NCI-H1694 (cell line): ENCODE data around the gene PSMB5.

Experiments used
- DNase-seq: peaks from one replicate; lab custom pipeline; 2025; lab: John Stamatoyannopoulos, UW

The PSMB5 gene

GRCh38 chr14:23034498-23035302 is at the start of gene PSMB5:
TSS of gene PSMB5 (minus strand) at chr14:23034900. CDS start at chr14:23034881, 19 bp downstream.
- DNase-seq: no peak

GRCh38 chr14:23080474-23080873 is 45.8 kb upstream of the PSMB5 start:
- DNase-seq: no peak

- DNase-seq: no peak
These were observed 45.0 kb upstream of the PSMB5 start for GRCh38 chr14:23079716-23080115.

DNA sequence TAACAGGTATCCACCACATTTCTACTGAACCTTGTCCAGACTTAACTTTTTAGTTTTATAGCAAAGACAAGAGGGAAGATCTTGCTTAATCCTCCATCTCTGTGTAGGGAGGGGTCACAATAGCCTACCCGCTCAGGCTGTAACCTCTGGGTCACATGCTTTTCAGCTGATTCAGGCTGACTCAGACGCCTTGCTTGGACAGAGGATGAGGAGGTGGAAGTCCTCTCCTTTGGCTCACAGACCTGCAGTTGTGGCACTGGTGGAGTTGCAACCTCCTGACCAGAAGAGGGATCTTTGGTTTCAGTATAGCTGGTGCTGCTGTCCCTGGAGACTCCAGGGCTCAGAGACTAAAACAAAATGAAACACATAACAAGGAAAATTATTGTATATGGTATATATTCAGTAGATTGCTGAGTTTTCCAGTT is 44.0 kb upstream of the PSMB5 start:
- DNase-seq: no peak

DNA sequence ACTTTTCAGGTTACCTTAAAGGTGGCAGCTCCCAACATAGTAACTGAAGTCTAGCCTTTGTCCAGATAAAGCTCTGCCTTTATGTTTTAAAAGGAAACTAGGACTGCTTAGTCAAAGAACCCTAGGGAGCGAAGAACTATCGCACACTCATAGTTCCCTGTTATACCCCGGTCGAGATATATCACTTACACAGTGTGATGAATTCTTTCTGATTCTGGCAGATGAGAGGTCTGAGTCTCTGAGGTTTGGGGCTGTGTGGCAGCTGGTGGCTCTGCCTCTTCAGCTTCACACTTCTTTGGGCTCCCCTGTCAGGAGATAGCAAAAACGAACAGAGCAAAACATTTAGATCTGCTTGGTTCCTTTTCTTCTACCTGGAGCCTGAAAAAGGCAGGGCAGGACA is 43.3 kb upstream of the PSMB5 start:
- no peak for DNase-seq

GRCh38 chr14:23076785-23077408 is 42.2 kb upstream of the PSMB5 start:
- no peak for DNase-seq

DNA sequence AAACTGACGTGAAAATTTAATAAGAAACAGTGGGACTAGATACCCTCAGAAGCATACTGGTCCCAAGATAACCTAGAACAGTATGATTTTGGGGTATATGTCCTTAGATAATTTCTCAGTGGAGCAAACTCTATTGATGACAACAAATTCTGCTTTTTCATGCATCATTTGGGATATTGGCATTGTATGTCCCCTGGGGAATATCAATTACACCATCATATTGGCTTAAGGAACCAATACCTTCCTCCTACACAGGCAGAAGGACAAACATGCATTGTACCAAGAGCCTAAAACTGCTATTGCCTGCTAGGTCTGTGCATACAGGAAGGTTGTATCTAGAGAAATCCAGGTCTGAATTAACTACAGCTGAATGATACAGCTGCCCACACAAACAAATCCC is 40.2 kb upstream of the PSMB5 start:
- no peak for DNase-seq

DNA sequence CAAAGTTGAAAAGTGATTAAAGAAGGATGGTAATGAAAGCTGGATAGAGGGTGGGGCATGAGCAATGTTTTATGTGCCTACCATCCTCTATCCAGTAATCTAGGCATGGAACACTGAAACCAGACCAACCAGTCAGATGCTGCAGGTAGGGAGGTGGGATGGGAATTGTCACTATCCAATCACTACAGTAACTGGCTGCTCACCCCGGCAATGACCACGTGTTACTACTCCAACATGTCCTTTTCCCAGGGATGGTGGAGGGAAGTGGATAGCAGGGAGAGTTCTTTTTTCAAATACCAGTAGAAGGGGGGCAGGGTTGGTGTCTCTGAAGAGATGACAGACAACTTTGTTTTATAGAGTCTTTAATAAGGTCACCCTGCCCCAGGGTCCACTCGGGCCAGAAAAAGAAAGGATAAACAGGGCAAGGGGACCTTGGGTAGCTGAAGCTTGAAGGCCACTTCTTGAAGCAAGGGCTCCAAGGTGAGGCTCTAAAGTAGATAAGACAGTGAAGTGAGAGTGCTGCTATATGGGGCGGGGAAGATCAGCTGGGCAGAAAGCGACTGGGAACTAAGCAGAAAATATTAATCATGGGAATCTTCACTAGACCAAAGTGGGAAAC is 37.3 kb upstream of the PSMB5 start:
- no peak for DNase-seq

DNA sequence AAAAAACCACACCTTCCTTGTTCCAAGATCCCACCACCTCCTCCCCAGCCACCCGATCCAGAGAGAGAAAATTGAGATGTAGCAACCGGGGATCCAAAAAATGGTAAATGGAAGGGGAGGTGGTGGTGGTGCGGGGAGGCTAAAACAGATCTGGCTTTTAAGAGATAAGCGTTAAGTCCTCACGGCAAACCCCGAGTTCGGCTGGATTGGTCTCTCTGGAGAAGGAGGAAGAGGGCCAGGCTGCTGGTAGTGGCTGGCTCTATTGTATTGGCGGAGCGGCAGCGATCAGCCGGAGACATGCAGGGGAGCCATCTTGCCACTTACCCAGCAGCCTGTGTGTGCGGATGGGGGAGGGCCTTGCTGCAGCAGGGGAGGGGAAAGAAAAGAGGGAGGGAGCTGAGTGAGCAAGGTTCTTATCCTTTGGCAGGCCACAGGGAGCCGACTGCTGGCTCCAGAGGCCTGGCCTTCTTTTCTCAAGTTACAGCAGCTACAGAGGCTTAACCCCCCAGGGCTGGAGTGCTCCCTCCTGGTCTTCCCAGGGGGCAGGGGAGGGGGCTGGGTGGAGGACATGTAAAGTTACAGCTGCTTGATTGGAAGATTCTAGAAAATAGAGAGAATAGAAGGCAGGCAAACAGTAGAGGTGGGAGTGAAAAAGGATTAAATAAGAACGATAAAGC is 36.7 kb upstream of the PSMB5 start:
- DNase-seq: no peak

- DNase-seq: no peak
These were observed 35.8 kb upstream of the PSMB5 start for GRCh38 chr14:23070262-23071129.

DNA sequence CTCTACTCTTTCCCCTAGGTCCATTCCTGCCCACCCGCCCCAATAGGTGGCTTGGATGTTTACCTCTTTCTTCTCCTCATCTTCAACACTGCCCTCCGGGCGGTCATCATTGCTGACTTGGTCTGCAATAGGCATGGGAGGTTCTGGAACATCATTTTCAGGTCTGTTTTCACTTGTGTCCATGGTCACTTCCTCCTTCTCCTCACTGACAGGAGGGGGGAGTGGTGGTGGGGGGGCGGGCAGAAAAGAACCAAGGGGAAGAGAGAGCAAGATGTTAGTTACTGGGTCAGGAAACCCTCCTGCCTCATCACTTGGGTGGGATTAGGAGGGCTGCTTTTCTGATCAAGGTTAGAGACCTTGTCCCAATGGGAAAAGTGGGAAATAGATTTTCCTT is 34.7 kb upstream of the PSMB5 start:
- DNase-seq: no peak

DNA sequence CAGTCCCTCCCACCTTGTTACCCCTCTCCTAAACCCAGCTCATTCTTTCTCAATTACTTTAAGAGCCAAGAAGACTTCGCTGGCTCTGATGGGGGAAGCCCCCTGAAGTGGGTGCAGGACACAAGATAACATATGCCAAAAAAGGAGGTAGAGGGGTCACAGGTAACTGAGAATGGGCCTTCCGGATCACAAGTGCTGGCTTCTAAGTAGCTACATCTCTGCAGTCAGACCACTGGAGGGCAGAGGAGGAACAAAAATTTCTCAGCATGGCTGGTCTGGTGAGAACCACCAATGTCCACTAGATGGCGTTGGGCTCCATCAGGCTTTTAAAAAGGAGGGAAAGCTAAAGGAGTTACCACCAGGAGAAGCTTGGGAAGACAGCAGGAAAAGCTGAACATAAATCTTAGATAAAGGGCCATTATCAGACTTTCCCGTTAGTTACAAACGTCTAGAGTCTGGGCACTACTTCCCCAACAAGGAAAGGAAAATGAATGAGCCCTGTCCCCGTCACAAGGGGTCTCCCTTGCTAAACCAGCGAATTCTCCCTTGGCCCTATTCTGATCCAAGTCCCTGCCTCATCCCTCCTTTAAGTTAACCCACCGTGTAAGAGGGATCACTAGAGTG is 34.2 kb upstream of the PSMB5 start:
- no peak for DNase-seq

DNA sequence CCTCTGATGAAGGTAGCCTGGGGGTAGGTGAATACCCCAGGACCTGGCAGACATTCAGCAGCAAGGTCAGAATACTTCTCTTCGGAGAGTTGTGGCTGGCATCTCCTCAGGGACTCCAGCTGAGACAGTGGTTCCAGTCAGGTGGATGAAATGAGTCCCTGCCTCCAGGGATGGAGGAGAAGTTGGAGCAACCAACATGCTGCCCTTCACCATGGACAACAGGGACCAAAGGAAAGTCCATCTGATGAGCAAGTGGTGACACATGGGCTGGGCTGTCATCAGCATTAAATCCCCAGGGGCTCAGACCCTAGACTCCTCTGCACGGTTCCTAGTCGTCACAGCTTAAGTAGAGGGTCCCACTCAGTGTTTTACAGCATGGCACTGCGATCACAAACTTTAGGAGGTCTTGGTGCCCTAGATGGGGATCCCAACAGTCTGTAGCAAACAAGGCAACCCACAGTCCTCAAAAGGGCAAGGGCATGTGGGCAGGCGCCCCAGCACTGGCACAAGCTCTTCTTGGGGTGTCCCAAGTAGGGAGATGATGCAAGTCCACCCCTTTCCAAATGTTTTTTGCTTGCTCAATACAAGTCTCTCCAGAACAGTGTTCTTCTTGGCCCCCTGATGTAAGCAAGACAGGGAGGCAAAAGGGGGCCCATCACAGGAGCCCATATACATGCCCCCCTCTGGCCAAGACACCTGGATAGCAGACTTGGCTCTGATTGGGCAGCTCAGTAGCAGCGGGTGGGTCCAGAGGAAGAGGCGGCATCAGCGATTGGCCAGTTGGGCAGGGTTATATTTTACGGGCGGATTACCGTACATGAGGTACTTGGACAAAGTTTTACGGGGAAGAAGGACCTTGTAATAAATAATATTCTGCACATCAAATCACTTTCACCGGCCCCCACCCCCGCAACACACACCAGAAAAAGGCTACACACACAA is 33.4 kb upstream of the PSMB5 start:
- DNase-seq: no peak

GRCh38 chr14:23066855-23067744 is 32.4 kb upstream of the PSMB5 start:
- no peak for DNase-seq

DNA sequence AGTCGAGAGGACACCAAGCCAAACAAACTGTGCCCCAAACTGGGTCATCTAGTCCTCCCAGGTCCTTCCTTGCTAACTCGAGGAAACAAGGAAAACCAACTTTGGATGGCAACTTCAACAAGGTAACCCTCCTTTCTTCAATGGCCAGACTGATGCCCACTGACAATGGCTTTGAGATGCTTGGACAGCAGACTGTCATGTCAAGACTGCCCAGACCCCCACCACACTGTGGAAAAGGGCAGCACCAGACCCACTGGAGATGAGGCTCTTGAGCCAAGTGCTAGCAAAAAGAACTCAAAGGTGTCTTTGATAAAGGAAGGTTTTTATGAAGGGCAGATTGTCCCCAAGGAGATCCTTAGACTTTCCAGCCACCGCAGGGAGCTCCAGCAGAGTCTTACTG is 31.7 kb upstream of the PSMB5 start:
- DNase-seq: no peak

GRCh38 chr14:23063601-23064000 is 28.9 kb upstream of the PSMB5 start:
- no peak for DNase-seq

- DNase-seq: no peak
These were observed 27.3 kb upstream of the PSMB5 start for GRCh38 chr14:23062002-23062401.

- no peak for DNase-seq
These were observed 26.0 kb upstream of the PSMB5 start for GRCh38 chr14:23060536-23061260.
